ENCODE data around the gene HGF.

- TF ChIP-seq PRDM15 (CRISPR knock-in tag; IDR thresholded peaks at IDR 0.05) (no peak), TAF1 (CRISPR knock-in tag; IDR thresholded peaks at IDR 0.05) (no peak), ELK4 (CRISPR knock-in tag; IDR thresholded peaks at IDR 0.05; ENCODE audit: borderline replicate concordance) (no peak), E2F1 (CRISPR knock-in tag; IDR thresholded peaks at IDR 0.05) (no peak), ZNF646 (CRISPR knock-in tag; IDR thresholded peaks at IDR 0.05) (no peak), PLSCR1 (CRISPR knock-in tag; IDR thresholded peaks at IDR 0.05; ENCODE audit: borderline replicate concordance) (no peak)
Measured at GRCh38 chr7:81768951-81769778, 682 bp downstream of the HGF start.

All from HepG2 (cell line).